ENCODE data around the gene MYO3B. TPM values are rescaled to one million over a fixed set of nuclear protein-coding genes. Genes with fewer than 3 reads are reported as not detected.

Gene MYO3B
- total RNA-seq, 1 experiment from 2014 or later = 0.63 TPM

- no peak for TF ChIP-seq CTCF (conservative IDR thresholded peaks at IDR 0.05)
- Histone ChIP-seq H3K18ac (ENCODE audit: insufficient read length, low read depth, low read length) (no peak overlapping the region), H4K8ac (replicated peaks; ENCODE audit: insufficient read length, low read depth, low read length) (no peak overlapping the region), H2BK12ac (ENCODE audit: insufficient read length, low read depth, low read length) (no peak overlapping the region), H3K79me2 (ENCODE audit: insufficient read depth, low read length) (no peaks in the 10 kb centered on the region), H3K27me3 (ENCODE audit: insufficient read depth, low read length) (no peaks in the 10 kb centered on the region), H3K79me1 (ENCODE audit: insufficient read depth, low read depth, low read length, poor library complexity, severe bottlenecking) (no peaks in the 10 kb centered on the region), H3K4me2 (ENCODE audit: insufficient read depth, insufficient read length, low read length) (no peak overlapping the region), H2BK15ac (ENCODE audit: low read depth, low read length) (no peak overlapping the region), H3K27ac (ENCODE audit: insufficient read length, low read depth, low read length) (no peak overlapping the region), H3K4me1 (ENCODE audit: insufficient read depth, low read length) (no peaks in the 10 kb centered on the region), H2BK120ac (ENCODE audit: low read depth, low read length, poor library complexity, severe bottlenecking) (no peak overlapping the region), H2BK20ac (ENCODE audit: low read depth, low read length, poor library complexity, severe bottlenecking) (no peak overlapping the region), H4K5ac (ENCODE audit: insufficient read length, low read depth, low read length) (no peak overlapping the region), H3K4ac (ENCODE audit: low read depth, low read length) (no peak overlapping the region), H2AK5ac (ENCODE audit: insufficient read length, low read length) (no peak overlapping the region), H2BK5ac (ENCODE audit: insufficient read length, low read length) (no peak overlapping the region), H4K20me1 (ENCODE audit: control insufficient read depth, insufficient read depth, insufficient read length) (no peaks in the 10 kb centered on the region), H2AFZ (ENCODE audit: low read length) (no peak overlapping the region), H3K9ac (ENCODE audit: extremely low read depth, insufficient read length, low read length) (no peak overlapping the region), H3K23me2 (ENCODE audit: insufficient read length, low read depth, low read length, poor library complexity, severe bottlenecking) (no peaks in the 10 kb centered on the region), H3K56ac (ENCODE audit: insufficient read length, low read depth, low read length) (no peak overlapping the region), H3K9me3 (ENCODE audit: control insufficient read depth, low read depth, low read length) (no peaks in the 10 kb centered on the region), H3K23ac (ENCODE audit: insufficient read length, low read depth, low read length) (no peak overlapping the region), H3T11ph (ENCODE audit: low read length) (no peak overlapping the region), H3K14ac (ENCODE audit: insufficient read depth, low read length) (no peak overlapping the region), H4K91ac (ENCODE audit: insufficient read length, low read depth, low read length) (no peak overlapping the region)
- DNase-seq = no peak
- Mint-ChIP-seq H3K4me3 (no peak overlapping the region), H3K27ac (no peak overlapping the region), H3K9me3 (no peaks in the 10 kb centered on the region), H3K36me3 (ENCODE audit: insufficient read depth in 1 of 3, low read depth in 3 of 3) (peaks cover 0 to 2% (median 0%) of the 10 kb centered on the region in 3 experiments; a peak in 2 of 7 replicates), H3K4me1 (peaks cover 0 to 6% of the 10 kb centered on the region in 2 experiments; a peak in 2 of 4 replicates), H3K27me3 (ENCODE audit: low read depth) (peaks cover 2% of the 10 kb centered on the region; the same call in 1 of the 2 replicates)
- no CpG with 5 or more reads among the region's 4 CpGs for WGBS (ENCODE audit: extremely low coverage, insufficient read length, low lambda C conversion rate)
These were observed 303.3 kb downstream of the MYO3B start for GRCh38 chr2:170481201-170481600.

Data from H9 (cell line).